Muscle of leg (tissue), 11 donors: Measurements from ENCODE around the gene PCOLCE2. TPM values are rescaled to one million over a fixed set of nuclear protein-coding genes. Genes with fewer than 3 reads are reported as not detected.

Experiments used
- DNase-seq: peaks from one replicate; pipeline ENCODE4 v3.0.0; 2013
- H3K27ac ChIP-seq: one replicate; pipeline ENCODE4 v1.5.1; 2013; ENCODE audit warnings: mild to moderate bottlenecking, low read length, control low read depth
- H3K27me3 ChIP-seq: one replicate; pipeline ENCODE4 v1.6.1; 2013; ENCODE audit warnings: low read length; ENCODE audit not compliant: control insufficient read depth, insufficient read depth
- H3K36me3 ChIP-seq: one replicate; pipeline ENCODE4 v1.6.1; 2013; ENCODE audit warnings: low read length; ENCODE audit not compliant: control insufficient read depth, insufficient read depth
- H3K4me1 ChIP-seq: one replicate; pipeline ENCODE4 v1.6.1; 2013; ENCODE audit warnings: low read length; ENCODE audit not compliant: control insufficient read depth, insufficient read depth
- H3K4me3 ChIP-seq: one replicate; pipeline ENCODE4 v1.5.1; 2013; ENCODE audit warnings: low read length, control low read depth
- H3K9me3 ChIP-seq: replicated peaks from 2 replicates; pipeline ENCODE4 v1.6.1; 2013; ENCODE audit warnings: low read depth, low read length; ENCODE audit not compliant: control insufficient read depth
- WGBS: methylation state at CpG from one replicate; pipeline ENCODE4 v1.1.5; 2013; ENCODE audit warnings: missing lambda C conversion rate; ENCODE audit not compliant: insufficient coverage; 5-methylcytosine and 5-hydroxymethylcytosine counted together
- polyA plus RNA-seq, 8 donors: library from polyadenylated mRNA; unstranded; fragments of 120-200 nt; gene quantifications; one replicate each; pipeline versions ENCODE4 v1.2.1 to v1.2.3, GENCODE V29; 2013; ENCODE audit warnings: inconsistent platforms in 1 of 8, low replicate concordance in 1 of 8; ENCODE audit not compliant: insufficient read length in 8 of 8, insufficient read depth in 1 of 8
- total RNA-seq: library from RNA; stranded (reverse); fragments of 120-200 nt; gene quantifications from one replicate; pipeline ENCODE4 v1.2.4, GENCODE V29; 2013

The PCOLCE2 gene
- total and polyA plus RNA-seq, 9 donors = 0.79 to 7.2 (median 2.2) TPM

- Histone ChIP-seq H3K27me3 (no peaks in the 10 kb centered on the region), H3K9me3 (no peaks in the 10 kb centered on the region), H3K27ac (no peak overlapping the region), H3K4me1 (no peaks in the 10 kb centered on the region), H3K4me3 (no peak overlapping the region), H3K36me3 (no peaks in the 10 kb centered on the region)
- no peak for DNase-seq
- WGBS = no CpG with 5 or more reads among the region's 4 CpGs
Measured at GRCh38 chr3:142852009-142852408, 36.9 kb downstream of the PCOLCE2 start.

DNA sequence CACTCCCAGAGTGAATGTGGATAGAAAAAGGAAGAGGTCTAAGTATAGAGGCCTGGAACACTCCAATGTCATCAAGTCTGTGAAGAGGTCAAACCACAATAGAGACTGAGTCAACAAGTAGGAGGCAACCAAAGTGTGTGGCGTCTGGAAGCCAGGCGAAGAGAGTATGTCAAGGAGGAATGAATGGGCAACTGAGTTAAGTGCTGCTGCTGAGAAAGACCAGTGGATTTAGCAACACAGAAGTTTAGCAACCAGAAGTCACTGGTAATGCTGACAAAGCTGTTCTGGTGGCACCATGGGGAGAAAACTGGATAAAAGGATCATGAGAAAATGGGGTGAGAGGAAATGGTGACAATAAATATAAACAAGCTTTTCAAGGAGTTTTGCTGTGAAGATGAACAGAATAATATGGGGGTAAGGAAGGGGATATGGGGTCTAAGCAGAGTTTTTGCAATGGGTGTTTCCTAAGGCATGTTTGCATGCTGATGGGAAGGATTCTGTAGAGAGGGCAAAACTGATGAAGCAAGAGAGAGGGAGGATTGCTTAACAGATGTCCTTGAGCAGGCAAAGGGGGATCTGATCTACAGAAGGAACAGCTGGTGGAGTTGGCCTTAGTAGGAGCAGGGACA, 38.4 kb downstream of the PCOLCE2 start:
- H3K4me1 ChIP-seq = no peaks in the 10 kb centered on the region
- no peaks in the 10 kb centered on the region for H3K36me3 ChIP-seq
- H3K27ac ChIP-seq = no peak overlapping the region
- no peaks in the 10 kb centered on the region for H3K9me3 ChIP-seq
- no peak for DNase-seq
- 60% methylated on average over 2 of the region's 2 CpGs for WGBS
- H3K27me3 ChIP-seq = no peaks in the 10 kb centered on the region
- H3K4me3 ChIP-seq = no peak overlapping the region

GRCh38 chr3:142849148-142849547, 39.7 kb downstream of the PCOLCE2 start:
- no CpG with 5 or more reads among the region's 3 CpGs for WGBS
- no peak overlapping the region for H3K4me3 ChIP-seq
- no peaks in the 10 kb centered on the region for H3K4me1 ChIP-seq
- H3K36me3 ChIP-seq = no peaks in the 10 kb centered on the region
- no peak for DNase-seq
- no peak overlapping the region for H3K27ac ChIP-seq
- no peaks in the 10 kb centered on the region for H3K9me3 ChIP-seq
- no peaks in the 10 kb centered on the region for H3K27me3 ChIP-seq

- Histone ChIP-seq H3K36me3 (no peaks in the 10 kb centered on the region), H3K27ac (no peak overlapping the region), H3K4me3 (no peak overlapping the region), H3K27me3 (no peaks in the 10 kb centered on the region), H3K4me1 (no peaks in the 10 kb centered on the region), H3K9me3 (no peaks in the 10 kb centered on the region)
- DNase-seq = peak; percentile 21
- WGBS = no CpG with 5 or more reads among the region's 2 CpGs
Measured at GRCh38 chr3:142846779-142847577, 41.9 kb downstream of the PCOLCE2 start.

DNA sequence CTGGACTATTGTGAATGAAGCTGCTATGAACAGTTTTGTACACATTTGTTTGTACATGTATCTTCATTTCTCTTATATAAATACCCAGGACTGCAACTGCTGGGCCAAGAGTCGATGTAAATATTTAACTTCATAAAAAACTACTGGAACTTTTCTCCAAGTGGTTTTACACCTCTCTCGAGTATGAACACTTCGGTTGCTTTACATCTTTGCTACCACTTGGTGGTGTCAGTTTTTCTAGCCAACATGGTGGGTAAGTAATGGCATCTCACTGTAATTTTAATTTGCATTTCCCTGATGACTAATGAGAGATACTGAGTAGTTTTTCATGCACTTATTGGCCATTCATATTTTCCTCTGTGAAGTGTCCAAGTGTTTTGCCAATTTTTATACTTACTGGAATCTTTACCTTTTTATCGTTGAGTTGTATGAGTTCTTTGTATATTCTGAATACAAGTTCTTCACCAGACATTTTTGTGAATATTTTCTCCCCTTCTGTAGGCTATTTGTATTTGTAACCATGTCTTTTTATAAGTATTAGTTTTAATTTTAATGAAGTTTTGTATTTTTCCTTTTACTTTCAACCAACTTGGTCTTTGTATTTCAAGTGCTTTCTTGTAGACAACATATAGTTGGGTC, 44.4 kb downstream of the PCOLCE2 start:
- Histone ChIP-seq H3K27ac (no peak overlapping the region), H3K27me3 (no peaks in the 10 kb centered on the region), H3K9me3 (no peaks in the 10 kb centered on the region), H3K4me1 (no peaks in the 10 kb centered on the region), H3K4me3 (no peak overlapping the region), H3K36me3 (no peaks in the 10 kb centered on the region)
- no CpG with 5 or more reads among the region's 4 CpGs for WGBS
- no peak for DNase-seq

DNA sequence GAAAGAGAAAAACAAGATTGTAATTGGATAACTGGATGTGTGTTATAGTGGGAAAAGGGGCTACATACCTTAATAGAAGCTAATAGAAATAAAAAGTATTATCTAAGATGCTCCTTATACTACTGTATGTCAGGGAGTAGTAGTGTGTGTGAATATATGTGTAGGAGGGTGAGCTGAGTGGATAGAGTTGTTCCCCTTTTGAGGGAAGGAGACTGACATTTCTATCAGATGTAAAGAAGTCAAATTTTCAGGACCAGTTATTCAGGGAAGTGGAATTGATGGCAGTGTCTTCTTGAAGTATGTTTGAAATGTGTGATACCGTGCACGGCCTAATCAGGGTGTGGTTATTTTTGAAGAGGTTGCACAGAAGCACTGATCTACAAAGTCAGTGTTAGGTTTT, 49.1 kb downstream of the PCOLCE2 start:
- WGBS = no CpG with 5 or more reads among the region's 2 CpGs
- Histone ChIP-seq H3K27me3 (no peaks in the 10 kb centered on the region), H3K4me1 (no peaks in the 10 kb centered on the region), H3K27ac (no peak overlapping the region), H3K36me3 (no peaks in the 10 kb centered on the region), H3K4me3 (no peak overlapping the region), H3K9me3 (no peaks in the 10 kb centered on the region)
- DNase-seq = no peak

DNA sequence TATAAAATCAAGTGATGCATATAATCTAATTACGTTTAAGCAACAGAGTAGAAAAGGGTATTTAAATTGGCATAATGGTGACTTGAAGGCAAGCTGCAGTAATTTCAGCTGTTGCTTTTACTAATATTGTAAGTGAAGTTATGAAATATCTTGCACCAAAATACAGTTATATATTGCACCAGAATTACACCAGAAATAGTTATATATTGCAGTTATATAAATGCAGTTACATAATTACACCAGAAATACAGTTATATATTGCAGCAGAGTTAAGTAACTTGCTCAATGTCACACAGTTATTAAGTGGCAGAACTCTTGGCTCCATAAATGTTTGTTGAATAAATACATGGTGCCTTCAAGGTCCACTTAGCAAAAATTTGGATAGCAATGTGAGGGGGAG, 51.4 kb downstream of the PCOLCE2 start:
- Histone ChIP-seq H3K36me3 (no peaks in the 10 kb centered on the region), H3K4me1 (no peaks in the 10 kb centered on the region), H3K9me3 (no peaks in the 10 kb centered on the region), H3K4me3 (no peak overlapping the region), H3K27me3 (no peaks in the 10 kb centered on the region), H3K27ac (no peak overlapping the region)
- DNase-seq = no peak
- WGBS = no CpG with 5 or more reads among the region's 1 CpG

DNA sequence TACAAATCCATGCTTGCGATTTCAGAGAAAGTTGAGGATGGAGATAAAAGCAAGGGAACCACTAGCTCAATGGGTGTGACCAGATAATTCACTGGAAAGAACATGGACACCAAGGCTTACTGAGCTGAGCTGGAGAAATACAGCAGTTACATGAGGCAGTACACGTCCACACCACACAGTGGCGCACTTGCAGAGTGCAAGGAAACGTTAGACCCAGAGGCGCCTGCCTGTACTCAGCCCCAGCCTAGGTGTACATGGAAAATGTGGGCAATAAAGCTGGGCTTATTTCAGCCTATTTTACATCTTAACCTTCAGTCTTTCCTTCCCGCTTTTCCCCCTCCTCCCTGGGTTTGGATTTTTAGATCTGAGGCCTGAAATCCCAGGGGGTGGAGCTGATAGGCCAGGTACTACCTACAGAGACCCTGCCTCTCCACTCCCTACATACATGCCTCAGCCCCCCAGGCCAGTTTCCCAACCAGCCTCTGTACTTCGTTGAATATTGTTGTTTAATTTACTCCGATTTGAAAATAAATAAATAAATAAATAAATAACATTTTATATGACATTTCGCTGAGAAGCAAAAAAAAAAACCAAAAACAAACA, 60.1 kb downstream of the PCOLCE2 start:
- DNase-seq = peak; percentile 62
- Histone ChIP-seq H3K36me3 (no peaks in the 10 kb centered on the region), H3K27ac (no peak overlapping the region), H3K9me3 (no peaks in the 10 kb centered on the region), H3K4me3 (no peak overlapping the region), H3K4me1 (no peaks in the 10 kb centered on the region), H3K27me3 (no peaks in the 10 kb centered on the region)
- 20% methylated on average over 1 of the region's 9 CpGs for WGBS

GRCh38 chr3:142819179-142819578, 69.7 kb downstream of the PCOLCE2 start:
- DNase-seq = no peak
- H3K4me3 ChIP-seq = no peak overlapping the region

GRCh38 chr3:142818651-142819050, 70.2 kb downstream of the PCOLCE2 start:
- H3K36me3 ChIP-seq = no peaks in the 10 kb centered on the region
- WGBS = 91% methylated on average over 8 of the region's 9 CpGs
- H3K9me3 ChIP-seq = no peaks in the 10 kb centered on the region
- no peaks in the 10 kb centered on the region for H3K4me1 ChIP-seq
- no peak for DNase-seq
- H3K27ac ChIP-seq = no peak overlapping the region
- no peak overlapping the region for H3K4me3 ChIP-seq
- H3K27me3 ChIP-seq = no peaks in the 10 kb centered on the region

More at GRCh38 chr3:142819179-142819578, 69.7 kb downstream of the PCOLCE2 start:
- Histone ChIP-seq H3K4me1 (no peaks in the 10 kb centered on the region), H3K27me3 (no peaks in the 10 kb centered on the region), H3K36me3 (no peaks in the 10 kb centered on the region), H3K9me3 (no peaks in the 10 kb centered on the region), H3K27ac (no peak overlapping the region)
